ENCODE data around the gene QSOX1. TPM values are rescaled to one million over a fixed set of nuclear protein-coding genes. Genes with fewer than 3 reads are reported as not detected.

QSOX1 gene
- total and polyA plus RNA-seq, 9 of the 15 experiments (the other 6 are each of a cell fraction or from before 2014, with no cell fraction given) = 4.0 to 53.1 (median 15.0) TPM

- Histone ChIP-seq H3K27me3 (ENCODE audit: control insufficient read depth in 2 of 2, insufficient read depth in 2 of 2, low read length in 2 of 2) (no peaks in the 10 kb centered on the region), H3K36me3 (ENCODE audit: control insufficient read depth, insufficient read depth, low read length) (no peaks in the 10 kb centered on the region), H3K9ac (ENCODE audit: insufficient read depth in 1 of 2, low read depth in 2 of 2, low read length in 2 of 2) (no peak overlapping the region), H3K79me2 (ENCODE audit: control insufficient read depth, insufficient read depth, low read length) (no peaks in the 10 kb centered on the region), H2AFZ (ENCODE audit: low read depth, low read length) (0 out of 2 replicates have a peak overlapping the region, but pooled peaks have one; percentile 14), H3K9me1 (ENCODE audit: control insufficient read depth, insufficient read depth, low read length) (no peaks in the 10 kb centered on the region), H3K27ac (ENCODE audit: extremely low read depth, low read depth, low read length) (no peak overlapping the region), H4K20me1 (replicated peaks; ENCODE audit: control insufficient read depth, insufficient read depth, low read length) (no peaks in the 10 kb centered on the region), H3K4me2 (ENCODE audit: insufficient read depth, low read length) (no peak overlapping the region), H3K4me1 (replicated peaks in 1 of 2; ENCODE audit: control insufficient read depth in 2 of 2, insufficient read depth in 2 of 2, low read length in 2 of 2) (peaks cover 5 to 8% of the 10 kb centered on the region in 2 experiments; a peak in 3 of 5 replicates), H3K4me3 (no peak overlapping the region), H3K9me3 (replicated peaks; ENCODE audit: control insufficient read depth, insufficient read depth, low read depth, low read length) (no peaks in the 10 kb centered on the region)
- POLR2A ChIA-PET = interaction anchor here (1.0 kb wide), 1 partner anchor 12 kb away, joined by 5 read pairs; no protein-coding TSS in a partner anchor
- in situ Hi-C loops (cut with MboI) = no loop called here
- intact Hi-C loops (cut with micrococcal nuclease) = no loop called here
- TF ChIP-seq ZBTB40 (IDR thresholded peaks at IDR 0.05) = peak; percentile 98
- peak; percentile 95 for TF ChIP-seq ZBTB40 (CRISPR knock-in tag; IDR thresholded peaks at IDR 0.05)
- TF ChIP-seq CREM (IDR thresholded peaks at IDR 0.05; ENCODE audit: low read depth) = no peak
- no peak for TF ChIP-seq NFIC (IDR thresholded peaks at IDR 0.05)
- TF ChIP-seq ZNF766 (CRISPR knock-in tag; conservative IDR thresholded peaks at IDR 0.05) = no peak
- DNase-seq (ENCODE audit: extremely low read depth in 1 of 4, low spot score in 3 of 4) (no peak), FAIRE-seq (no peak), ATAC-seq (no peak)
- CTCF ChIA-PET (ENCODE audit: low intra/inter-chr PET ratio) = no interaction called here
- BruUV-seq (replicated peaks) = no TSS peak
- WGBS (ENCODE audit: insufficient coverage, low coverage, missing lambda C conversion rate) = 6% methylated on average over 2 of the region's 2 CpGs
Measured at GRCh38 chr1:180137776-180138175, 16.9 kb upstream of the QSOX1 start.

Measured in K562 (cell line).